ENCODE measurements around the gene CITED1. TPM values are rescaled to one million over a fixed set of nuclear protein-coding genes. Genes with fewer than 3 reads are reported as not detected.

The CITED1 gene
- total and polyA plus RNA-seq, 2 of the 13 experiments (the other 11 are each of a cell fraction or from before 2014, with no cell fraction given) = 0.09 TPM; not detected in 1

GRCh38 chrX:72258174-72258573 lies 47.5 kb downstream of the CITED1 start (continued):
- TF ChIP-seq ZNF513 (CRISPR knock-in tag; conservative IDR thresholded peaks at IDR 0.05) (no peak), TEAD3 (CRISPR knock-in tag; optimal IDR thresholded peaks at IDR 0.05; ENCODE audit: borderline replicate concordance) (peak; percentile 93), ZNF3 (CRISPR knock-in tag; IDR thresholded peaks at IDR 0.05) (no peak), HNF4G (IDR thresholded peaks at IDR 0.05; ENCODE audit: borderline replicate concordance, low read depth, low read length) (peak; percentile 24; the same call in 1 of the 2 replicates), HNF4G (CRISPR knock-in tag; IDR thresholded peaks at IDR 0.05; ENCODE audit: borderline replicate concordance, low read depth) (0 out of 2 replicates have a peak, but pooled peaks have one; percentile 48), ZNF18 (CRISPR knock-in tag; IDR thresholded peaks at IDR 0.05; ENCODE audit: insufficient replicate concordance) (no peak), SNAPC5 (CRISPR knock-in tag; IDR thresholded peaks at IDR 0.05; ENCODE audit: borderline replicate concordance) (no peak), PPARG (CRISPR knock-in tag; conservative IDR thresholded peaks at IDR 0.05) (no peak), AFF4 (CRISPR knock-in tag; IDR thresholded peaks at IDR 0.05) (no peak), HNRNPK (IDR thresholded peaks at IDR 0.05; ENCODE audit: low read depth, low read length, poor library complexity, severe bottlenecking) (no peak), DR1 (CRISPR knock-in tag; IDR thresholded peaks at IDR 0.05) (no peak), ZNF770 (CRISPR knock-in tag; IDR thresholded peaks at IDR 0.05) (no peak), MAX (IDR thresholded peaks at IDR 0.05) (peak; percentile 42; the same call in 1 of the 2 replicates), ZNF512B (CRISPR knock-in tag; IDR thresholded peaks at IDR 0.05; ENCODE audit: borderline replicate concordance) (no peak), ZNF33B (CRISPR knock-in tag; IDR thresholded peaks at IDR 0.05) (no peak), ZIK1 (CRISPR knock-in tag; IDR thresholded peaks at IDR 0.05; ENCODE audit: borderline replicate concordance, low read depth) (0 out of 2 replicates have a peak, but pooled peaks have one; percentile 11), MBNL3 (CRISPR knock-in tag; conservative IDR thresholded peaks at IDR 0.05) (no peak)
